Karpas-422 (cell line): Measurements from ENCODE around the gene PLPPR3. TPM values are rescaled to one million over a fixed set of nuclear protein-coding genes. Genes with fewer than 3 reads are reported as not detected.

Experiments
- DNase-seq: peaks from one replicate; pipeline ENCODE4 v3.0.0-alpha.2; 2015
- H2AFZ ChIP-seq: fragments of 200-600 bp; sonication (generic); 2 replicates; pipeline ENCODE4 v1.6.1; 2014; ENCODE audit warnings: antibody characterized with exemption, low read length, mixed read lengths
- H3K27ac ChIP-seq: fragments of 200-600 bp; sonication (generic); 2 replicates; pipeline ENCODE4 v1.5.1; 2014; ENCODE audit warnings: mild to moderate bottlenecking, low read length, moderate library complexity
- H3K27me3 ChIP-seq: fragments of 200-600 bp; sonication (generic); 2 replicates; pipeline ENCODE4 v1.6.1; 2014; ENCODE audit warnings: low read length, mixed read lengths
- H3K36me3 ChIP-seq: fragments of 200-600 bp; sonication (generic); 2 replicates; pipeline ENCODE4 v1.6.1; 2014; ENCODE audit warnings: low read length, mixed read lengths; ENCODE audit not compliant: insufficient read depth
- H3K4me1 ChIP-seq: fragments of 200-600 bp; sonication (generic); 2 replicates; pipeline ENCODE4 v1.6.1; 2014; ENCODE audit warnings: mild to moderate bottlenecking, low read length, mixed read lengths
- H3K4me2 ChIP-seq: fragments of 200-600 bp; sonication (generic); 2 replicates; pipeline ENCODE4 v1.6.1; 2014; ENCODE audit warnings: low read length, low read depth, mild to moderate bottlenecking; ENCODE audit not compliant: poor library complexity, severe bottlenecking
- H3K4me3 ChIP-seq: fragments of 200-600 bp; sonication (generic); 2 replicates; pipeline ENCODE4 v1.5.1; 2014; ENCODE audit warnings: mild to moderate bottlenecking, antibody characterized with exemption, low read length, mixed read lengths
- H3K79me2 ChIP-seq: fragments of 200-600 bp; sonication (generic); 2 replicates; pipeline ENCODE4 v1.6.1; 2014; ENCODE audit warnings: mild to moderate bottlenecking, low read length, mixed read lengths
- H3K9ac ChIP-seq: fragments of 200-600 bp; sonication (generic); 2 replicates; pipeline ENCODE4 v1.6.0; 2014; ENCODE audit warnings: low read length
- H3K9me2 ChIP-seq: fragments of 200-600 bp; sonication (generic), shearing (Covaris generic); replicated peaks from 2 replicates; pipeline ENCODE4 v1.6.0; 2014; ENCODE audit warnings: mild to moderate bottlenecking, low read length, moderate library complexity; ENCODE audit not compliant: insufficient read depth
- H3K9me3 ChIP-seq: fragments of 300-700, 200-600 bp; sonication (generic); 2 replicates; pipeline ENCODE4 v1.6.1; 2014; ENCODE audit warnings: low read length, mixed read lengths
- H4K20me1 ChIP-seq: fragments of 200-600 bp; sonication (generic); 2 replicates; pipeline ENCODE4 v1.6.1; 2014; ENCODE audit warnings: mild to moderate bottlenecking, antibody characterized with exemption, low read length, low read depth; ENCODE audit not compliant: insufficient read depth
- total RNA-seq: library from RNA; depleted of rRNA; stranded (reverse); fragments of >200 nt; shearing (Covaris generic); gene quantifications from 2 replicates; pipeline ENCODE4 v1.2.3, GENCODE V29; 2014; ENCODE audit warnings: low replicate concordance

PLPPR3 gene
- total RNA-seq, 1 experiment from 2014 or later = not detected

DNA sequence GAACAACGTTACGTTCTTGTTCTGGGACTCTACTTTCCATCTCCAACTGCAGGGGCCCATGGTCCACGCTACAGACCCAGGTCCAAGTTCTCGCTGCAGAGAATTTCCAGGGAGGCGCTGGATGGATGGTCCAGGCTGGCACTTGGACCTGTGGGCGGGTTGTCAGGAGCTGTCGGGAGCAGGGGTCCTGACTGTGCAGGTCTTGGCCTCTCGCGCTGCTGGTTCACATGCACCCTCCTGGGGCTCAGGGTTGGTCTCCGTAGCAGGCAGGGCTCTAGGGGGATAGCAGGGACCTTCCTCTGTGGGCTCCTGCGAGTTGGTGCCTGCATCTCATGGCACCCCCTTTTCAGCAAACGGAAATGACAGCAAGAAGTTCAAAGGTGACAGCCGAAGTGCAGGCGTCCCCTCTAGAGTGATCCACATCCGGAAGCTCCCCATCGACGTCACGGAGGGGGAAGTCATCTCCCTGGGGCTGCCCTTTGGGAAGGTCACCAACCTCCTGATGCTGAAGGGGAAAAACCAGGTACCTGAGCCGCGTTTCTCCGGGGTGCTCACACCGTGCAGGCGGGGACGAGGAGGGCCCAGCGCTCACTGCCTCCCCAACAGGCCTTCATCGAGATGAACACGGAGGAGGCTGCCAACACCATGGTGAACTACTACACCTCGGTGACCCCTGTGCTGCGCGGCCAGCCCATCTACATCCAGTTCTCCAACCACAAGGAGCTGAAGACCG lies 17.9 kb downstream of the PLPPR3 start:
- H3K9me2 ChIP-seq = no peaks in the 10 kb centered on the region
- H3K4me2 ChIP-seq = no peak overlapping the region
- peaks cover 9% of the 10 kb centered on the region for H3K4me1 ChIP-seq
- no peaks in the 10 kb centered on the region for H3K27me3 ChIP-seq
- H3K4me3 ChIP-seq = no peak overlapping the region
- H4K20me1 ChIP-seq = peaks cover 84% of the 10 kb centered on the region
- H3K36me3 ChIP-seq = peaks cover 69% of the 10 kb centered on the region
- no peaks in the 10 kb centered on the region for H3K9me3 ChIP-seq
- no peak overlapping the region for H3K9ac ChIP-seq
- H3K79me2 ChIP-seq = peaks cover 55% of the 10 kb centered on the region
- no peak overlapping the region for H3K27ac ChIP-seq
- no peak overlapping the region for H2AFZ ChIP-seq
- DNase-seq = no peak

DNA sequence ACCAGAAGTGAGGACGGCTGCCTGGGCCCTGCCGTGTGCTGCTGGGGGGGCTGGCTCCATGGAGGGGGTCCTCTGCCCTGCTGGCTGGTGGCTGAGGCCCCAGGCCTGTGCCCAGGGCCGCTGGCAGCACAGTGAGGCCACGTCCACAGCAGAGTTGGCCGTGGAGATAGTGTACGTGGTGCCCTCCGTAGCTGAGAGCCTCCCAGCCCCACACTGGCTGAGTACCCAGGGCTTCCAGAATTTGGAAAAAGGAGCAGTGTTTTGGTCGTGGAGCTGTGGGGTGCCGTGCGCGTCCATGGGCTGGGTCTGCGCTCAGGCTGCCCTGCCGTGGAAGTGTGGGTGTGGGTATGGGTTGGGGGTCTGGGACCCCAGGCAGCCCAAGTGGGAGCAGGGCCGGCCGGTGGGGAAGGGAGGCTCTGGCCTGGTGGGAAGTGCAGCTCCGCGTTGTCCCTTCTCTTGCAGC lies 18.6 kb downstream of the PLPPR3 start:
- Histone ChIP-seq H3K27me3 (no peaks in the 10 kb centered on the region), H3K4me3 (no peak overlapping the region), H3K4me1 (peaks cover 13% of the 10 kb centered on the region), H2AFZ (no peak overlapping the region), H3K79me2 (peaks cover 62% of the 10 kb centered on the region), H3K9ac (no peak overlapping the region), H3K9me2 (no peaks in the 10 kb centered on the region), H3K9me3 (no peaks in the 10 kb centered on the region), H3K4me2 (no peak overlapping the region), H4K20me1 (peaks cover 91% of the 10 kb centered on the region), H3K27ac (no peak overlapping the region), H3K36me3 (peaks cover 76% of the 10 kb centered on the region)
- no peak for DNase-seq

DNA sequence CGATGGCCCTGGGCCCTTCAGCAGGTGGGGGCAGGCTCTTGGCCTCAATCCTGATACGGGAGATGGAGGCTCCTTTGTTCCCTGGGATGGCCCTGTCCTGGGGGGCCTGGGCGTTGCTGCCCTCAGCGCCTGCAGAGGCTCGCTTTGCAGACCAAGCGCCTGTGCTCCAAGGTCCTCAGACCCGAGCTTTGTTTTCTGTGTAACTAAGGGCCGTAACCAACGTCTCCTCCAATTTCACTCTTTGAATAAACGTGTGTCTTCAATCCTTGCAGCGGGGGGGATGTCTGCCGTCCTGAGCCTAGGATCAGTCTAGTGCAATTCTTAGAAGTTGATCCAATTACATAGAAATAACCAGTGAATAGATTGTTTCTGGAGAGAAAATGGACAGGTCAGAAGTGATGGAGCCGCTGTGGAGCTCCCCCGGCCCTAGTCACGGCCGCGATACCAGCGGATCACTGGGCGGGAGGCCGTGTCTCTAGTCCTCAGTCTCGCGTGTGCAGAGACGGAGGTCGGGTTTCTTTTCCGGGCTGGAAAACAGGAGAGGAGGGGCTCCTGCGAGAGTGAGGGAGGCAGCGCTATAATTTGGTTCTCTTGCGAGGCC lies 19.2 kb downstream of the PLPPR3 start:
- Histone ChIP-seq H4K20me1 (peaks cover 88% of the 10 kb centered on the region), H3K36me3 (peaks cover 73% of the 10 kb centered on the region), H3K9me3 (no peaks in the 10 kb centered on the region), H3K4me2 (no peak overlapping the region), H3K4me1 (peaks cover 13% of the 10 kb centered on the region), H3K27me3 (no peaks in the 10 kb centered on the region), H3K9me2 (no peaks in the 10 kb centered on the region), H2AFZ (no peak overlapping the region), H3K79me2 (peaks cover 65% of the 10 kb centered on the region), H3K27ac (no peak overlapping the region), H3K9ac (no peak overlapping the region), H3K4me3 (no peak overlapping the region)
- no peak for DNase-seq

DNA sequence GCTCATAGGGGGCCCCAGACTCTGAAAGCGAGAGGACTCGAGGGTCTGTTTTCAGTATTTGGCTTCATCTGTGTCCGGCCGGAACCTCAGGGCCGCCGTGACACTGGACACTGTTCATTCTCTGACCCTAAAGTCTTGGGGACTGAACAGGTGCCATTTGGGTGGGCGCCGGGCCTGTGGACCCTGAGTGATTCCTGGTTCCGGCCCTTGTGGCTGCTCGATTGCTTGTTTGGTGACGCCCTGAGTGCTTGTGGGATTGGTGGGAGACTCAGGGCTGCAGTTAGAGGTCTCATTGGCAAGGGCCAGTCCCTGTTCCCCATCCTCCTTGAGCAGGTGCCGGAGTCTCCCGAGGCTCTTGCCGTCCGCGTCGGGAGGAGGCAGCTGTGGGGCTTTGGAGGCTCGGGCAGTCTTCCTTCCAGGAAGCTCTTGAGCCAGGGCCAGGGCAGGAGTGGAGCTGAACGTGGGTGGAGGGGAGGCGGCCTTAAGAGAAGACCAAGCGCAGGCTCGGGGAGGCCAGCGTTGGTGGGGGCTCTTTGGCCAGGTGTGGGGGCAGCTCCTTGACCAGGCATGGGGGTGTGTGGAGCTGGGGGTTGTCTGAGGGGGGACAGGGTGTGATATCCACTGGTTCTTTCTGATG lies 19.8 kb downstream of the PLPPR3 start:
- Histone ChIP-seq H3K27me3 (no peaks in the 10 kb centered on the region), H3K27ac (no peak overlapping the region), H3K36me3 (peaks cover 66% of the 10 kb centered on the region), H3K79me2 (peaks cover 63% of the 10 kb centered on the region), H3K9me2 (no peaks in the 10 kb centered on the region), H4K20me1 (peaks cover 82% of the 10 kb centered on the region), H3K9ac (no peak overlapping the region), H3K9me3 (no peaks in the 10 kb centered on the region), H3K4me1 (peaks cover 13% of the 10 kb centered on the region), H3K4me3 (no peak overlapping the region), H2AFZ (no peak overlapping the region), H3K4me2 (no peak overlapping the region)
- no peak for DNase-seq

DNA sequence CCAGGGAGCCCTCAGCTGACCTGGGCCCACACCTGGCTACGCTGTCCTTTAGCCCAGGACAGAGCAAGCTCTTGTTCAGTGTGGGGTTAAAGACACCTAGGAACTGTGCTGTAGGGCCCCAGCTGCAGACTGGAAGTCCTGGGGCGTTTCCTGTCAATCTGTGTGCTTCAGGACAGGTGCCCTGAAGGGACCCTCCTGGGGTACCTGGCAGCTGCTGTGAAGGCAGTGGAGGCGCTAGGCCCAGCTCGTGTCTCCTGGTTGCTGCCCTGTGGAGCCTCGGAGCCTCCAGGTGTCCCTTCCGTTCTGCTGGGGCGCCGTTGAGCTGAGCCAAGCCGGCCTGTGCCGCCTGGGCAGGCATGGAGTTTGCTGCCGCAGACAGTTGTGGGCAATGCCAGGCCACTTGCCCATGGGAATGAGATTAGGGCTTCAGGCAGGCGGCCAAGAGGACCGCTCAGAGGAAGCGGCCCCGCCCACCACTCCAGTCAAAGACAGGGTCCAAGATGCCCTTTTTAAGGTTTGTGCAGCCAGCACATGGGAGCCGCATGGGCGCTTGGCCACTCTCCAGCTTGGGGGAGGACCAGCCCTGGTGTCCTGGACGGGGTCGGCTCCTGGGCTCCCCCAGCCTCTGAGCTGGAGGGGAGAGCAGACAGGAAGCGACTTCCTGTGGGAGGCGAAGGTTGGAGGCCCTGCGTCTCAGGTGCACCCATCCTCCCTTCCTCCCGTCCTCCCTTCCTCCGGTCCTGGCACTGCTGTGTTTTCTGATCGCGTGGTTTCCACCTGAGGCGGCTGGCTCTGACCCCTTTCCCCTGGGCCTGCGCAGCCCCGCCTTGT lies 20.5 kb downstream of the PLPPR3 start:
- H3K4me1 ChIP-seq = peaks cover 13% of the 10 kb centered on the region
- H3K9me3 ChIP-seq = no peaks in the 10 kb centered on the region
- DNase-seq = no peak
- no peak overlapping the region for H3K9ac ChIP-seq
- H3K27me3 ChIP-seq = no peaks in the 10 kb centered on the region
- no peak overlapping the region for H3K4me2 ChIP-seq
- H3K27ac ChIP-seq = no peak overlapping the region
- no peaks in the 10 kb centered on the region for H3K9me2 ChIP-seq
- peaks cover 59% of the 10 kb centered on the region for H3K79me2 ChIP-seq
- no peak overlapping the region for H3K4me3 ChIP-seq
- H3K36me3 ChIP-seq = peaks cover 61% of the 10 kb centered on the region
- H2AFZ ChIP-seq = no peak overlapping the region
- peaks cover 75% of the 10 kb centered on the region for H4K20me1 ChIP-seq

DNA sequence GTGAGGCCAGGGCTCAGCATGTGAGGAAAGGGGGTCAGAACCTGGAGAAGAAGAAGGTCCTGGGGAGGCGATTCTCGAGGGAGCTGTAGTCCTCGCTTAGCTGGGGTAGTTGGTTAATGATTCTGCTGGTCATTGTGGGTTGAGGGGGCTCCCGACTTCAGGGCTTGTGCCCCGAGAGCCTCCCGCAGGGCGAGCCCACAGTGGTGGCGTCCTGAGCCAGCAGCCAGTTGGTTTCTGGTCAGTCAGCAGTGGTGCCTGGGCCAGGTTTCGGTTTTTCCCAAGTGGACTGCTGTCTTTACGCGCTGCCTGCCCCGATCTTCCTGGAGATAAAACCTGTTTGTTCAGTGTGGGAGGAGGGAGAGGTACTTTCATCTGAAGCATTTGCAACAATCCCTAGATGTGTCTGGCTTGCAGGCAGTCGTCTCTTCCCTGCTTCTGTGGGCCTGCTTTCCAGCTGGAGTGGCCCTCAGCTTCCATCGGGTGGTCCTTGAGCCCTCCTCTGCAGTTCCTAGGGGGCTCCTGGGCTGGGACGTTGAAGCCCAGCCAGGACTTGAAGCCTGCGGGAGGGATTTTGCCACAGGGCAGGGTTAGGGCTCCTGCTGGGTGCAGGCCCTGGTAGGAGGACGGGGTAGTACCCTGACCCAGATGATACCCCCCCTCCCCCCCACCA lies 21.3 kb downstream of the PLPPR3 start:
- Histone ChIP-seq H2AFZ (no peak overlapping the region), H3K4me2 (no peak overlapping the region), H4K20me1 (peaks cover 72% of the 10 kb centered on the region), H3K27me3 (no peaks in the 10 kb centered on the region), H3K4me1 (peaks cover 13% of the 10 kb centered on the region), H3K9me3 (no peaks in the 10 kb centered on the region), H3K36me3 (peaks cover 61% of the 10 kb centered on the region), H3K27ac (no peak overlapping the region), H3K9ac (no peak overlapping the region), H3K4me3 (no peak overlapping the region), H3K9me2 (no peaks in the 10 kb centered on the region), H3K79me2 (peaks cover 59% of the 10 kb centered on the region)
- DNase-seq = no peak

DNA sequence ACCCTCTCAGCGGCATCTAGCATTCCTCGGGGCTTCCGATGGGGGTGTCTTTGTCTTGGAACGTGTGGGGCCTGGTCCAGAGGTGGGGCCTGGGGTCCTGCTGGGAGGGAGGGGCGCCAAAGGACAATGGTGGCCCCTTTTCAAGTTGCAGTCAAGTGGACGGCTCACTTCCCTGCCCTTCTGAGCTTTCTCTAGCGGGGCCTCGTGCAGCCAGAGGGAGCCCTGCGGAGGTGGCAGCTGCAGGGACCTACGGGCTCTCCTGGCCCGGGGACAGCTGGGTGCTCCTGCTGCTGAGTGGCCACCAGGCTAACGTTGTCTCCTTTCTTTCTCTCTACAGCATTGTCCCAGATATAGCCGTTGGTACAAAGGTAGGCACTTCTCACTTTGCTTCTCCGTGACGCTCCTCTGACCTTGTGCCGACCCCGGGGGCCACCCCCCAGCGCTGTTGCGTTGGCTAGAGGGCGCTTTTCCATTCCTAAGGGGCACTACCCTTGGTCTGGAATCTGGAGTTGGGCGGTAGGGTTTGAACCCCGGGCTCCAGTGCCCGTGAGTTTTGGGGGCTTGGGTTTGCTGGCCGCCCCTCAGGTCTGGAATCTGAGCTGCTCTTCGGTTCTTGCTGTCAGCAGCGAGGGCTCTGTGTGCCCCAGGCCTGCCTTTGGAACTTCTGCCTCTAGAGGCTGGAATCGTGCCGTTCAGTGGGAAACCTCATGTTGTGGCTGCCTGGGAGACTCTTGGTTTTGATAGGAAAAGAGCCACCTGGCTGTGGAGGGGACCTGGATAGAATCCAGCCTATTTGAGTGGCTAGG lies 22.5 kb downstream of the PLPPR3 start:
- peak overlapping the region; percentile 99 for H3K9ac ChIP-seq
- DNase-seq = no peak
- no peaks in the 10 kb centered on the region for H3K27me3 ChIP-seq
- peak overlapping the region; percentile 98 for H3K4me2 ChIP-seq
- peaks cover 57% of the 10 kb centered on the region for H3K36me3 ChIP-seq
- peaks cover 59% of the 10 kb centered on the region for H3K79me2 ChIP-seq
- no peaks in the 10 kb centered on the region for H3K9me2 ChIP-seq
- H3K4me3 ChIP-seq = peak overlapping the region; percentile 100
- H3K4me1 ChIP-seq = peaks cover 13% of the 10 kb centered on the region
- H2AFZ ChIP-seq = no peak overlapping the region
- H4K20me1 ChIP-seq = peaks cover 61% of the 10 kb centered on the region
- no peaks in the 10 kb centered on the region for H3K9me3 ChIP-seq
- no peak overlapping the region for H3K27ac ChIP-seq
